Measurements from ENCODE around the gene USP6.
"Not testable (repeated sequence)": the region's sequence is repeated elsewhere in the genome, so short reads cannot be mapped to it uniquely, and the experiment has no call there.

The USP6 gene

GRCh38 chr17:5133311-5133710, 17.5 kb downstream of the USP6 start:
- Histone ChIP-seq H3K36me3 (no peaks in the 10 kb centered on the region), H3K9me3 (no peaks in the 10 kb centered on the region), H3K27me3 (no peaks in the 10 kb centered on the region), H3K4me3 (ENCODE audit: low read depth, low read length) (no peak overlapping the region), H3K4me1 (no peaks in the 10 kb centered on the region)
- DNase-seq = no peak
- TF ChIP-seq CTCF (IDR thresholded peaks at IDR 0.05; ENCODE audit: low read depth, low read length) = no peak

DNA sequence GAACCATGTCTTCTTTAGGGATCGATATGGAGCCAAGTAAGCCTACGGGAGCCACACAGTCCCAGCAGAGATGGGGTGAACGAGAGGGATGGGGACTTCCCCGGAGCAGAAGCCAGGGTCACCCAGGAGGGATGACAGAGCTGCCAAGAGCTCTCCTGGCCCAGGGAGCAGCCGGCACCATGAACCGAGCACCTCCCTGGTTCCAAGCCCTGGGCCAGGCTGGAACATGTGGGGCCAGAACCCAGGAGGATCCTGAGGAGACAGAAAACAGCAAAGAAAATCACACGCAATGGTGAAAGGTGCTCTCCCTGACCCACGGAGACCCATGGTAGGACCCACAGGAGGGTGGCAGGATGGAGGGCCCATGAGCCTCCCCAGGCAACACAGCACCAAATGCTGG, 18.1 kb downstream of the USP6 start:
- H3K36me3 ChIP-seq; H3K4me3 ChIP-seq (ENCODE audit: low read depth, low read length); H3K9me3 ChIP-seq; H3K27me3 ChIP-seq; H3K4me1 ChIP-seq; DNase-seq: not testable (repeated sequence)

DNA sequence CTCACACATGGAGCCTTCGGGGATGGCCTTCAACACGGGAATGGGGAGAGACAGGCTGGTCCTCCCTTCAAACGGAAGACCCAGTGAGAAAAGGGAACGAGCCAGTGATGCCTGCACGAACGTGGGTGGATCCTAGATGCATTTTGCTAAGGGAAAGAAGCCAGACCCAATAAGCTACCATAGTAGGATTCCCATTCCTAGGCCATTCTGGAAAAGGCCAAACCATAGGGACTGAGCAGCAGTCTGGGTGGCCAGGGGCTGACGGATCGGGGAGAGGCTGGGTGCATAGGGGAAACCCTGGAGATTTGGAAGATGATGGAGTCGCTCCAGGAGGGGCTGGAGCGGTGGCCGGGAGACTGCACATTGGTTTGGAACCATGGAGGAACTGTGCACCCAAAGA, 18.7 kb downstream of the USP6 start:
- not testable (repeated sequence) for H3K4me3 ChIP-seq (ENCODE audit: low read depth, low read length); H3K9me3 ChIP-seq; H3K4me1 ChIP-seq; H3K36me3 ChIP-seq; H3K27me3 ChIP-seq; DNase-seq

DNA sequence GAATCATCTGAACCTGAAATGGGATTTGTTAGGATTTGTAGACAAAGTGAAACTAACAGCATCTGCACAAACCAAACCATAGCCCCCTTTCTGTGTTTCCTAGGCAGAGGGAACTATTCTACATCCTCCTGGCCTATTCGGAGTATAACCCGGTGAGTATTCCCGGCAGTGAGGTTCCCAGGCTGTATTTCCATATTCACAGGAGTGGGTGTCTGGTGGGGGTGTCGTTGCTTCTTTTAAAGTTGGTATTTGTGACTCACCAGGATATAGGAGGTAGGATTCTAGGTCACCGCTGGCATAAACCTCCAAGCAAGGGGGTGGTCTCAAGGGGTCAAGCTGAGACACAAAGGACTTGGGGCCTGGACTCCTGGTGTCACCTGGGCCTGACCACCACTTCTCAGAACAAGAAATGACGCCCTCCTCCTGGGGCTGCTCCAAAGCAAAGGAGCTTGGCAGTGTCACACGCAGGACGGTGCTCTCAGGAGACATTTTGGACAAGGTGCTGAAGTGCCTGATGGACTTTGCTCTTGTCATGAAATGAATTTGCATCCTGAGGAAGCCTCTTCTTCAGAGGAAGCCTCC, 19.4 kb downstream of the USP6 start:
- not testable (repeated sequence) for H3K4me1 ChIP-seq; H3K4me3 ChIP-seq (ENCODE audit: low read depth, low read length); H3K9me3 ChIP-seq; H3K27me3 ChIP-seq; DNase-seq; H3K36me3 ChIP-seq

DNA sequence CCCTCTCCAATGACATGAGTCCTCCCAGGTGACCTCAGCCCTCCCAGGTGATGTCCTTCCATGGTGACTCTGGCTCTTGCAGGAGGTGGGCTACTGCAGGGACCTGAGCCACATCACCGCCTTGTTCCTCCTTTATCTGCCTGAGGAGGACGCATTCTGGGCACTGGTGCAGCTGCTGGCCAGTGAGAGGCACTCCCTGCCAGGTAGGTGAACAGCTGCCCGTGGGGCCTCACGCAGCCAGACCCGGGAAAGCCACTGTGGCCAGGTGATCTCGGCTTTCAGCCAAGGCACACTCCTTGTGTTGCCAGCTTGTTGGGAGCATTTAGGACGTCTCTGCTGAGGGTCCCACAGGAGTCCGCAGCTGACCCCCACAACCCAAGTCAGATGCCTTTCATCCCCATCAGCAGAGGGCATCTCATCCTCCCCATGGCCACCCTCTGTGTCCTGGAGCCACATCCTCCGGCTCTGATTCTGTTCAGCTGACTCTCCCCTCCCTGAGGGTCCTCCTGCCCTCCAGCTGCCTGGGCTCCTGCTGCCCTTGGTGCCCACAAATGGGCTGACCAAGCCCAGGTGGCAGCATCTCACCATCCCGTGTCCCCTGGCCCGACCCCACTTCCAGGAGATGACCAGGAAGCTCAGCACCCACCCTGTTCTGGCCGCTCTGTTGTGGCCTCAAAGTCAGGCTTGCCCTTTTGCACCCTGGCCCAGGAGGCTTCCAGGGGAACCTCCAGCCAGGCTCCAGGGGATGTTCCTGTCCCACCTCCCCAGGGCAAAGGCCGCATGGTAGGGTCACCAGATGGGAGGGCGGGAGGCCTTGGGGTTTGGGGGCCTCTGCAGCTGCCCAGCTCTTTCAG, 20.1 kb downstream of the USP6 start:
- no peak for DNase-seq
- Histone ChIP-seq H3K36me3 (no peaks in the 10 kb centered on the region), H3K9me3 (no peaks in the 10 kb centered on the region), H3K27me3 (no peaks in the 10 kb centered on the region), H3K4me1 (no peaks in the 10 kb centered on the region), H3K4me3 (ENCODE audit: low read depth, low read length) (no peak overlapping the region)
- TF ChIP-seq CTCF (IDR thresholded peaks at IDR 0.05; ENCODE audit: low read depth, low read length) = no peak

- H3K4me3 ChIP-seq (ENCODE audit: low read depth, low read length); H3K4me1 ChIP-seq; H3K9me3 ChIP-seq; DNase-seq; H3K27me3 ChIP-seq; H3K36me3 ChIP-seq: not testable (repeated sequence)
Observed at GRCh38 chr17:5136580-5137412, 21.0 kb downstream of the USP6 start.

DNA sequence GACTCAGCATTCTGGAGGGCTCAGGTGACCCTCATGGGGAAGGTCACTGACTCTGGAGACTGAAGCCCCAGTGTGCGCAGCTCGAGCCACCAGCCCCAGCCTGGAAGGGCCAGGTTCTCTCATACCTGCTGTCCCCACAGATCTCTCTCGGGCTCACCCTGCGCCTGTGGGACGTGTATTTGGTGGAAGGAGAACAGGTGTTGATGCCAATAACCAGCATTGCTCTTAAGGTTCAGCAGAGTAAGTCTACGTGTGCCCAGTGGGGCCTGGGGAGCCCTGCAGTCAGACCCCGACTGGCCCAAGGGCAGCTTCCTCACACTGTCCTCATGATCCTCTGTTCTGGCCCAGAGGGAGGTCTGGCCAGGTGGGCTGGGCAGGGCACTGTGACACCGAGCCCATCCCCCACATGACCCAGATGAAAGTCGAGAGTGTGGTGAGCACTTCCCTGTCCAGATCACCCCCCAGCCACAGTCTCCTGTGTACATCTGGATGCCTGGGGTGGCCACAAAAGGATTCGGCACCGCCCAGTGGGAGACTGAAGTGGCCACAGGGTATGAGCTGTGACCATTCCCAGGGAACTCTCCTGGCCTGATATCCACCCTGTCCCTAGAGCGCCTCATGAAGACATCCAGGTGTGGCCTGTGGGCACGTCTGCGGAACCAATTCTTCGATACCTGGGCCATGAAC, 21.8 kb downstream of the USP6 start:
- not testable (repeated sequence) for H3K4me1 ChIP-seq; H3K36me3 ChIP-seq; H3K4me3 ChIP-seq (ENCODE audit: low read depth, low read length); DNase-seq; H3K9me3 ChIP-seq; H3K27me3 ChIP-seq

GRCh38 chr17:5138198-5138544, 22.3 kb downstream of the USP6 start:
- not testable (repeated sequence) for H3K4me3 ChIP-seq (ENCODE audit: low read depth, low read length); DNase-seq; H3K9me3 ChIP-seq; H3K27me3 ChIP-seq; H3K4me1 ChIP-seq; H3K36me3 ChIP-seq
